PC-3 (cell line): ENCODE results near the gene STARD9. TPM values are rescaled to one million over a fixed set of nuclear protein-coding genes. Genes with fewer than 3 reads are reported as not detected.

Source experiments
- ATAC-seq: fragments of 200-7000 bp; cut with Tn5 transposase; 2 replicates; pipeline ENCODE4 v1.9.1; 2020; ENCODE audit warnings: mild to moderate bottlenecking, moderate library complexity
- Bru-seq: library from RNA; stranded (reverse); fragments of 400-500 nt; gene quantifications from one replicate; lab custom pipeline; 2021; lab: Mats Ljungman, UMichigan
- BruChase-seq, 2 experiments: library from RNA; stranded (reverse); fragments of 400-500 nt; gene quantifications; one replicate each; lab custom pipeline; 2021; lab: Mats Ljungman, UMichigan
- BruUV-seq: library from RNA; stranded (reverse); fragments of 400-500 nt; replicated peaks from 2 replicates; lab custom pipeline; 2021; lab: Mats Ljungman, UMichigan
- CTCF ChIA-PET: fragments of 300-600 bp; sonication (Branson Sonifier 250); formaldehyde crosslinking; loops from one replicate; lab custom pipeline; 2022; ENCODE audit warnings: antibody characterized with exemption; lab: Charles Lee
- POLR2A ChIA-PET: fragments of 300-600 bp; sonication (Branson Sonifier 250); formaldehyde crosslinking; loops from one replicate; lab custom pipeline; 2022; ENCODE audit warnings: antibody characterized with exemption; ENCODE audit not compliant: unreplicated experiment; lab: Charles Lee
- DNase-seq: peaks from one replicate; pipeline ENCODE4 v3.0.0-alpha.2; 2015
- H2AFZ ChIP-seq: fragments of 300-600 bp; sonication (generic); 2 replicates; pipeline ENCODE4 v1.6.0; 2016; ENCODE audit warnings: antibody characterized with exemption, low read length
- H3F3A ChIP-seq: fragments of 300-600 bp; sonication (generic); one replicate; pipeline ENCODE4 v1.6.0; 2017; ENCODE audit warnings: antibody characterized with exemption, low read length, control low read depth, mild to moderate bottlenecking; ENCODE audit not compliant: unreplicated experiment
- H3K27ac ChIP-seq: fragments of 300-600 bp; sonication (generic); 2 replicates; pipeline ENCODE4 v1.5.1; 2016; ENCODE audit warnings: mild to moderate bottlenecking, low read length
- H3K27me3 ChIP-seq: fragments of 300-600 bp; sonication (generic); 2 replicates; pipeline ENCODE4 v1.6.1; 2016; ENCODE audit warnings: low read length, mixed read lengths
- H3K36me3 ChIP-seq: fragments of 300-600 bp; sonication (generic); 2 replicates; pipeline ENCODE4 v1.6.1; 2016; ENCODE audit warnings: low read depth, mixed run types, low read length, mixed read lengths
- H3K4me1 ChIP-seq: fragments of 300-600 bp; sonication (generic); 2 replicates; pipeline ENCODE4 v1.5.1; 2016; ENCODE audit warnings: low read length; ENCODE audit not compliant: insufficient read depth
- H3K4me2 ChIP-seq: fragments of 300-600 bp; sonication (generic); 2 replicates; pipeline ENCODE4 v1.6.0; 2016; ENCODE audit warnings: low read length
- H3K4me3 ChIP-seq: fragments of 300-600 bp; sonication (generic); 2 replicates; pipeline ENCODE4 v1.5.1; 2016; ENCODE audit warnings: mild to moderate bottlenecking, low read length, mixed read lengths
- H3K79me2 ChIP-seq: fragments of 300-600 bp; sonication (generic); 2 replicates; pipeline ENCODE4 v1.6.1; 2017; ENCODE audit warnings: low read length, mixed read lengths
- H3K9ac ChIP-seq: fragments of 300-600 bp; sonication (generic); 2 replicates; pipeline ENCODE4 v1.6.0; 2016; ENCODE audit warnings: mild to moderate bottlenecking, low read length
- H3K9me2 ChIP-seq: fragments of 300-600 bp; sonication (generic); replicated peaks from 2 replicates; pipeline ENCODE4 v1.6.1; 2016; ENCODE audit warnings: mixed run types, low read length, mixed read lengths
- H3K9me3 ChIP-seq: fragments of 300-600 bp; sonication (generic); 2 replicates; pipeline ENCODE4 v1.6.1; 2016; ENCODE audit warnings: low read length, mixed read lengths
- H4K20me1 ChIP-seq: fragments of 300-600 bp; sonication (generic); 2 replicates; pipeline ENCODE4 v1.6.1; 2016; ENCODE audit warnings: low read length, mixed read lengths
- CTCF ChIP-seq: fragments of 300-600 bp; sonication (generic); conservative IDR thresholded peaks from 2 replicates; pipeline ENCODE4 v1.5.1; 2017; ENCODE audit warnings: antibody characterized with exemption, low read depth, mild to moderate bottlenecking, low read length
- EZH2 ChIP-seq: fragments of 300-600 bp; sonication (generic); IDR thresholded peaks from one replicate; pipeline ENCODE4 v1.6.1; 2017; ENCODE audit warnings: antibody characterized with exemption, mild to moderate bottlenecking, low read length; ENCODE audit not compliant: unreplicated experiment
- EZH2phosphoT487 ChIP-seq: fragments of 300-600 bp; sonication (generic); IDR thresholded peaks from 2 replicates; pipeline ENCODE4 v1.6.1; 2018; ENCODE audit warnings: mild to moderate bottlenecking, antibody characterized with exemption, low read length, borderline replicate concordance
- intact Hi-C: fragments of 100-400 bp; cut with micrococcal nuclease; formaldehyde crosslinking; loops from 2 replicates; pipeline ENCODE4 v1.9.0; 2023
- long read RNA-seq: library from polyadenylated mRNA; unstranded; transcript quantifications from one replicate; pipeline ENCODE4 v2.0.0, GENCODE V29; 2021; ENCODE audit not compliant: unreplicated experiment
- total RNA-seq: library from RNA; depleted of rRNA; stranded (reverse); fragments of >200 nt; gene quantifications from 2 replicates; pipeline ENCODE4 v1.2.3, GENCODE V29; 2014; rRNA removed

The STARD9 gene
- total RNA-seq (4.9 and 5.0 TPM in 2 replicates), Bru-seq, nascent RNA (percentile 52 among the genes with signal in this experiment), BruChase-seq, experiment 1, labeled RNA remaining after a 6-hour chase (percentile 53 among the genes with signal in this experiment), BruChase-seq, experiment 2, labeled RNA remaining after a 2-hour chase (percentile 55 among the genes with signal in this experiment)
- long read RNA-seq, partial matches to known transcripts: 3 of 7 reads
- long read RNA-seq, other reads (novel, unspliced or antisense): 4 of 7 reads

- Histone ChIP-seq H3K9me3 (no peaks in the 10 kb centered on the region), H3F3A (no peaks in the 10 kb centered on the region), H3K4me2 (peak within 1 kb of the TSS; percentile 100), H3K36me3 (no peaks in the 10 kb centered on the region), H3K4me1 (peaks cover 18% of the 10 kb centered on the region), H3K9ac (peak within 1 kb of the TSS; percentile 56), H3K27ac (no peak within 1 kb of the TSS), H2AFZ (peak within 1 kb of the TSS; percentile 100), H4K20me1 (no peaks in the 10 kb centered on the region), H3K79me2 (peaks cover 4% of the 10 kb centered on the region; the same call in 1 of the 2 replicates), H3K27me3 (no peaks in the 10 kb centered on the region), H3K4me3 (peak within 1 kb of the TSS; percentile 89), H3K9me2 (no peaks in the 10 kb centered on the region)
- intact Hi-C loops: no loop called here
- peak; percentile 98 for DNase-seq
- ChIA-PET CTCF (interaction anchor here (0.7 to 0.8 kb wide), 2 partner anchors 16 to 491 kb away, joined by 4 to 8 read pairs; no protein-coding TSS in a partner anchor), POLR2A (interaction anchor here (0.6 to 1.2 kb wide), 2 partner anchors 27 to 85 kb away, joined by 8 to 16 read pairs; partner anchors contain the start of gene ZNF106)
- no TSS peak for BruUV-seq
- peak; percentile 95 for ATAC-seq
- TF ChIP-seq EZH2phosphoT487 (no peak), CTCF (no peak), EZH2 (no peak)
Measured at GRCh38 chr15:42575188-42576039, at the start of gene STARD9. STARD9 (plus strand) TSS chr15:42575606; CDS start chr15:42575716, 110 bp downstream.

- no peak overlapping the region for H3K4me3 ChIP-seq
- POLR2A ChIA-PET: no interaction called here
- no peaks in the 10 kb centered on the region for H3K27me3 ChIP-seq
- H3F3A ChIP-seq: no peaks in the 10 kb centered on the region
- no peak overlapping the region for H3K9ac ChIP-seq
- TF ChIP-seq EZH2phosphoT487: no peak
- TF ChIP-seq CTCF: no peak
- no peak for TF ChIP-seq EZH2
- H3K79me2 ChIP-seq: no peaks in the 10 kb centered on the region
- ATAC-seq (no peak), DNase-seq (no peak)
- no peak overlapping the region for H3K4me2 ChIP-seq
- BruUV-seq: no TSS peak
- CTCF ChIA-PET: no interaction called here
- no peaks in the 10 kb centered on the region for H4K20me1 ChIP-seq
- no peaks in the 10 kb centered on the region for H3K9me3 ChIP-seq
- H3K9me2 ChIP-seq: no peaks in the 10 kb centered on the region
- intact Hi-C loops: no loop called here
- 0 out of 2 replicates have a peak, but pooled peaks cover 2% of the 10 kb centered on the region for H3K36me3 ChIP-seq
- no peak overlapping the region for H3K27ac ChIP-seq
- no peak overlapping the region for H2AFZ ChIP-seq
- H3K4me1 ChIP-seq: no peaks in the 10 kb centered on the region
Measured at GRCh38 chr15:42528970-42529369, 46.4 kb upstream of the STARD9 start.
